MCF 10A (cell line): Measurements from ENCODE around the gene KLF15. TPM values are rescaled to one million over a fixed set of nuclear protein-coding genes. Genes with fewer than 3 reads are reported as not detected.

ENCODE experiments used
- BruUV-seq: library from RNA; stranded (reverse); fragments of 400-500 nt; replicated peaks from 2 replicates; lab custom pipeline; 2021; lab: Mats Ljungman, UMichigan
- CTCF ChIA-PET: fragments of 300-600 bp; sonication (Branson Sonifier 250); formaldehyde crosslinking; extraction: SDS; loops from one replicate; lab custom pipeline; 2021; ENCODE audit warnings: antibody characterized with exemption, inconsistent platforms; lab: Yijun Ruan, JAX
- POLR2A ChIA-PET: fragments of 300-600, 350-650 bp; sonication (Branson Sonifier 250); formaldehyde crosslinking; extraction: SDS; loops from one replicate; lab custom pipeline; 2020; ENCODE audit warnings: antibody characterized with exemption, inconsistent platforms; lab: Yijun Ruan, JAX
- DNase-seq: peaks from one replicate; pipeline ENCODE4 v3.0.0-alpha.2; 2018; ENCODE audit not compliant: unreplicated experiment
- H3K27ac Mint-ChIP-seq: one replicate; pipeline ENCODE4 v1.8.0; 2022; ENCODE audit warnings: mild to moderate bottlenecking, low read depth, mixed read lengths; ENCODE audit not compliant: unreplicated experiment
- H3K27me3 Mint-ChIP-seq: one replicate; pipeline ENCODE4 v1.8.0; 2022; ENCODE audit warnings: mixed read lengths; ENCODE audit not compliant: insufficient read depth, unreplicated experiment
- H3K36me3 Mint-ChIP-seq: one replicate; pipeline ENCODE4 v1.8.0; 2022; ENCODE audit warnings: mild to moderate bottlenecking, moderate library complexity, mixed read lengths; ENCODE audit not compliant: insufficient read depth, unreplicated experiment
- H3K4me1 Mint-ChIP-seq: one replicate; pipeline ENCODE4 v1.8.0; 2022; ENCODE audit warnings: mixed read lengths; ENCODE audit not compliant: insufficient read depth, unreplicated experiment
- H3K4me3 Mint-ChIP-seq: one replicate; pipeline ENCODE4 v1.8.0; 2022; ENCODE audit warnings: mild to moderate bottlenecking, moderate library complexity, mixed read lengths; ENCODE audit not compliant: unreplicated experiment
- H3K9me3 Mint-ChIP-seq: one replicate; pipeline ENCODE4 v1.8.0; 2022; ENCODE audit warnings: mixed read lengths; ENCODE audit not compliant: unreplicated experiment
- CTCF ChIP-seq: fragments of 200-600 bp; IDR thresholded peaks from one replicate; pipeline ENCODE4 v1.8.0; 2022; ENCODE audit warnings: antibody characterized with exemption, mild to moderate bottlenecking; ENCODE audit not compliant: unreplicated experiment
- intact Hi-C: fragments of 100-400 bp; cut with micrococcal nuclease; formaldehyde crosslinking; loops from 2 replicates; pipeline ENCODE4 v1.14.1; 2022
- total RNA-seq: library from RNA; stranded (reverse); gene quantifications from 2 replicates; pipeline ENCODE4 v1.2.3, GENCODE V29; 2022

KLF15 gene
- total RNA-seq, 1 experiment from 2014 or later = 8.3 TPM

GRCh38 chr3:126367316-126367805, 10.2 kb upstream of the KLF15 start:
- no peak for DNase-seq
- intact Hi-C loops = no loop called here
- H3K4me1 Mint-ChIP-seq = no peaks in the 10 kb centered on the region
- H3K27ac Mint-ChIP-seq = no peak overlapping the region
- no peaks in the 10 kb centered on the region for H3K27me3 Mint-ChIP-seq
- no peaks in the 10 kb centered on the region for H3K36me3 Mint-ChIP-seq
- ChIA-PET CTCF (interaction anchor here (0.7 kb wide), 1 partner anchor 228 kb away, joined by 3 read pairs; no protein-coding TSS in a partner anchor), POLR2A (no interaction called here)
- no peak overlapping the region for H3K4me3 Mint-ChIP-seq
- TF ChIP-seq CTCF = no peak
- H3K9me3 Mint-ChIP-seq = no peaks in the 10 kb centered on the region
- BruUV-seq = no TSS peak

- ChIA-PET POLR2A (no interaction called here), CTCF (no interaction called here)
- Mint-ChIP-seq H3K4me1 (no peaks in the 10 kb centered on the region), H3K27me3 (no peaks in the 10 kb centered on the region), H3K36me3 (no peaks in the 10 kb centered on the region), H3K27ac (no peak overlapping the region), H3K4me3 (no peak overlapping the region), H3K9me3 (no peaks in the 10 kb centered on the region)
- no peak for DNase-seq
- intact Hi-C loops = no loop called here
- BruUV-seq = no TSS peak
- no peak for TF ChIP-seq CTCF
Measured at GRCh38 chr3:126365351-126366277, 8.4 kb upstream of the KLF15 start.

GRCh38 chr3:126364731-126365301, 7.6 kb upstream of the KLF15 start:
- no TSS peak for BruUV-seq
- H3K4me3 Mint-ChIP-seq = no peak overlapping the region
- H3K27me3 Mint-ChIP-seq = no peaks in the 10 kb centered on the region
- no peaks in the 10 kb centered on the region for H3K36me3 Mint-ChIP-seq
- no peak for DNase-seq
- H3K27ac Mint-ChIP-seq = no peak overlapping the region
- no peak for TF ChIP-seq CTCF
- CTCF ChIA-PET = no interaction called here
- no peaks in the 10 kb centered on the region for H3K9me3 Mint-ChIP-seq
- POLR2A ChIA-PET = no interaction called here
- H3K4me1 Mint-ChIP-seq = no peaks in the 10 kb centered on the region
- intact Hi-C loops = no loop called here

- no peak overlapping the region for H3K4me3 Mint-ChIP-seq
- no peaks in the 10 kb centered on the region for H3K27me3 Mint-ChIP-seq
- ChIA-PET CTCF (interaction anchor here (0.7 to 1.2 kb wide), 2 partner anchors 119 to 230 kb away, joined by 3 read pairs; no protein-coding TSS in a partner anchor), POLR2A (interaction anchor here (0.6 kb wide), 1 partner anchor 111 kb away, joined by 3 read pairs; no protein-coding TSS in a partner anchor)
- BruUV-seq = no TSS peak
- H3K9me3 Mint-ChIP-seq = no peaks in the 10 kb centered on the region
- no peak for DNase-seq
- no peak for TF ChIP-seq CTCF
- no peaks in the 10 kb centered on the region for H3K4me1 Mint-ChIP-seq
- H3K36me3 Mint-ChIP-seq = no peaks in the 10 kb centered on the region
- no peak overlapping the region for H3K27ac Mint-ChIP-seq
- intact Hi-C loops = no loop called here
Measured at GRCh38 chr3:126364130-126364695, 7.0 kb upstream of the KLF15 start.
